B cell (primary cell): ENCODE data around the gene AKT2.

Source experiments
- EZH2 ChIP-seq: IDR thresholded peaks from 2 replicates; pipeline ENCODE4 v1.6.1; 2012; ENCODE audit warnings: borderline replicate concordance, low read depth, mild to moderate bottlenecking, moderate library complexity, low read length; ENCODE audit not compliant: insufficient read depth, poor library complexity, severe bottlenecking
- TF ChIP-seq, protein P1 (sequence below): fragments of 200-600 bp; IDR thresholded peaks from one replicate; pipeline ENCODE4 v1.8.0; 2022; ENCODE audit warnings: antibody characterized with exemption, mild to moderate bottlenecking

GRCh38 chr19:40233811-40234389, 51.2 kb downstream of the AKT2 start:
- TF ChIP-seq, protein P1, sequence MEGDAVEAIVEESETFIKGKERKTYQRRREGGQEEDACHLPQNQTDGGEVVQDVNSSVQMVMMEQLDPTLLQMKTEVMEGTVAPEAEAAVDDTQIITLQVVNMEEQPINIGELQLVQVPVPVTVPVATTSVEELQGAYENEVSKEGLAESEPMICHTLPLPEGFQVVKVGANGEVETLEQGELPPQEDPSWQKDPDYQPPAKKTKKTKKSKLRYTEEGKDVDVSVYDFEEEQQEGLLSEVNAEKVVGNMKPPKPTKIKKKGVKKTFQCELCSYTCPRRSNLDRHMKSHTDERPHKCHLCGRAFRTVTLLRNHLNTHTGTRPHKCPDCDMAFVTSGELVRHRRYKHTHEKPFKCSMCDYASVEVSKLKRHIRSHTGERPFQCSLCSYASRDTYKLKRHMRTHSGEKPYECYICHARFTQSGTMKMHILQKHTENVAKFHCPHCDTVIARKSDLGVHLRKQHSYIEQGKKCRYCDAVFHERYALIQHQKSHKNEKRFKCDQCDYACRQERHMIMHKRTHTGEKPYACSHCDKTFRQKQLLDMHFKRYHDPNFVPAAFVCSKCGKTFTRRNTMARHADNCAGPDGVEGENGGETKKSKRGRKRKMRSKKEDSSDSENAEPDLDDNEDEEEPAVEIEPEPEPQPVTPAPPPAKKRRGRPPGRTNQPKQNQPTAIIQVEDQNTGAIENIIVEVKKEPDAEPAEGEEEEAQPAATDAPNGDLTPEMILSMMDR = no peak
- no peak for TF ChIP-seq EZH2
